ENCODE data around the gene BCL7A.
A peak's percentile ranks its signal among the peaks of the same experiment; 100 is the strongest.
"Not testable (repeated sequence)": the region's sequence is repeated elsewhere in the genome, so short reads cannot be mapped to it uniquely, and the experiment has no call there.

BCL7A gene

DNA sequence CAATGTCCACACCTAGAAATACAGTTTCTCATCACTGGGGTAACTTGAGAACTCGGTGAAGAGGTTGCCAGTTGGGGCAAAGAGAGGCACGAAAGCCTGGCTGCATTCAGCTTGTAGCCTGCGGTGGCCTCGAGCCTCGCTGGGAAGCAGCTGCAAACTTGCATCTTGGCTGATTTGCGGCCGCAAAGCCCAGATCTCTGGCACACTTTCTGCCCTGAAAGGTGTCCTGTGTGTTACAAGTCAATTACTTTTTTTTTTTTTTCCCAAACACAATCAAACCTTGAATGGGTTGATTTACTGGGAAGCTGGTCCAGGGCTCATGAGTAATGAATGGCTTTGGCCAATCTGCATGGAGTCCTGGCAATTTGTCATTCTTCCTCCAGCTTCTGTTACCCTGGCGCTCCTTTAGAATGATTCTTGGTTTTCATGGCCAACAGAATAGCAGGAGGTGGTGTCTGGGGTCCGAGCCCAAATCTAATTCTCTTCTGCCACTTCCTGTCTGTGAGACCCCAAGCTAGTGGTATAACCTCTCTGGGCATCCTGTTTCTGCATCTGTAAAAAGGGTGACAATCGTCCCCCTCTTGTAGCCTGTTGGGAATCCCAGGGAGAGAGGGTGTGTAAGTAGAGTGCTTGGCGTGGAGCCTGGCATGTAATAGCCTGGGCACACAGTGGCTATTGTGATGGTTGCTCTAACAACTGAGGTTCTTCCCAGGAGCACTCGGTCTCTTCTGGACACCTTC, 6.7 kb downstream of the BCL7A start:
- no peak for DNase-seq

DNA sequence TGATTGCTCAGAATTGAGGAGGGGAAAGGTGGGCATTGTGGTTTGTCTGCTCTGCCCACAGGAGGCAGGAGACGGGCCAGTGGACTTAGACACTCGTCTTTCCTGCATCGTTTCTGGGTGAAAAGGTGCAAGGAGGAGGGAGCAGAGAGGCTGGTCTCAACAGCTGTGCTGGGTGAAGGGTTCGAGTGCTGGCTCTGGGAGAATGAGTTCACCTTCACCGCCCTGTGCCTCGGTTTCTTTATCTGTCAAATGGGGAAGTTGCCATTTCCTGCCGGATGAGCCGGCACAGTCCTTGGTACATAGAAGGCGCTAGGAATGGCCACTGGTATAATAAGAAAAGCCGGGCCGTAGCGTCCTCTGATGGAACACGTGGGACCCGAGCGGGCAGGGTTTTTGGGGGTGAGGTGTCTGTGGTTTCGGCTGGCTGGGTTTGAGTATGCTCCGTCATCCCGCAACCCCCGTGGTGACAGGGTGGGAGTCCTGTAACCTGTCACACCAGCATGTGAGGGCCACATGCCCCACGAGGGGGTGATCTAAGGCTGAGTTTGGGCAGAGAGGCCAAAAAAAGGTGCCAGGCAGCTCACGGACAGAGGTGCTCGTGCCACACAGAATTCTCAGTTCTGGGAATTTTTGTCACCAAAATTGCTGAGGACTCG, 7.3 kb downstream of the BCL7A start:
- no peak for DNase-seq

DNA sequence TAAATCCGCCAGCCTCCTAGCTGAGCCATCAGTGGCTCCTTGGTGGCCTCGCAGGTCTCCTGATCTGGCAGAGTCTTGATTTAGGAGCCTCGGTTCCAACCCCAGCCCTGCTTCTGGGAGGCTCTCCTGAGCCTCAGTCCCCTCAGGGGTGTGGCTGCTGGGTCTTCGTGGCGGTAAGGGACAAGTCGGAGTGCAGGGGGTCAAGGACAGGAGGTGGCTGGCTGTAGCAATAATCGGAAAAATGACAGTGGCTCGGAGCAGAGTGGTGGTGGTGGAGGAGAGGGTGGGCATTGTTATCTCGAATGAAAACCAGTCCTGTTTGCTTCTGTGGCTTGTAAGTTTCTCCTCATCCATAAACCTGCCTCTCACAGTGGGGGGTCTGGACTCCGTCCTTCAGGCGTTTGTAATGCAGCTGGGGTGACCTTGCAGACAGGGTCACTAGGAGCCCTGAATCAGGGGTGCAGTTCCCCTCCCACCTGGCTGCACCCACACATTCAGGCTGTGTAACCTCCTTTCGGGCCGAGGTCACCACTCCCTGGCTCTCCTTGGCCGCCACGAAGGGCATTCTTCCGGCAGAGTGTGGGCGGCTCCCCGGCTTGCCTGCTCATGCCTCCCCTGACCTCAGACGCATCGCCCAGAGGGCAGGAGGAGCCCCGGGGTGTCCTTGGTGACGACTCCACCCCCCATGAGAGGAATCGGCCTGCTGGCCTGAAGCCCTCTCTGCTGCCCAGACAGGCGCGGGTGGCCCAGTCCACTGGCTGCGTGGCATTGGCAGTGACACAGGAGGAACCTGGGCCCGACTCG, 8.1 kb downstream of the BCL7A start:
- no peak for DNase-seq

DNA sequence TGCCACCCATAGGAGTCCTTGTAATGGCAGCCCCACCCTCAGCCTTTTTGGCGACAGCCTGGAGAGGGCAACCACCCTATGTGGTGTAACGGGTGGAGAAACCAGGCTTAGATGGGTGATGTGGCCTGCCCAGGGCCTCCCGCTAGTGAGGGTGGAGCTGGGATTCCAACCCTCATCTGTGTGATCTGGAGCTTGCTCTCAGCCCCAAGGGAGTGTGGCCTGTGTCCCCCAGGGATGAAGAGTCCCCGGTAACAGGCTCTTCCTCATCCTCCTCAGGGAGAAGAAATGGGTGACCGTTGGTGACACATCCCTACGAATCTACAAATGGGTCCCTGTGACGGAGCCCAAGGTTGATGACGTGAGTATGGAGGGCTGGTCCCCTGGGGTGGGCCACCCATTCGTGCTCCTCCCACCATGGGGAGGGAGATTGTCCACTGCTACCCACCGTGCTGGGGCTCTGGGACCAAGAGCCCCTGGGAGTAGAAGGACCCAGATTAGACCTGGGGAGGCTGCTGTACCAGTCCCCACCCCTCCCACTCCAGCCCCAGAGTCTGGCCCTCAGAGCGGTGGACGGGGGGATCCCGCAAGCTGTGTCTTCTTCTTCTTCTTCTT, 8.8 kb downstream of the BCL7A start:
- no peak for DNase-seq

DNA sequence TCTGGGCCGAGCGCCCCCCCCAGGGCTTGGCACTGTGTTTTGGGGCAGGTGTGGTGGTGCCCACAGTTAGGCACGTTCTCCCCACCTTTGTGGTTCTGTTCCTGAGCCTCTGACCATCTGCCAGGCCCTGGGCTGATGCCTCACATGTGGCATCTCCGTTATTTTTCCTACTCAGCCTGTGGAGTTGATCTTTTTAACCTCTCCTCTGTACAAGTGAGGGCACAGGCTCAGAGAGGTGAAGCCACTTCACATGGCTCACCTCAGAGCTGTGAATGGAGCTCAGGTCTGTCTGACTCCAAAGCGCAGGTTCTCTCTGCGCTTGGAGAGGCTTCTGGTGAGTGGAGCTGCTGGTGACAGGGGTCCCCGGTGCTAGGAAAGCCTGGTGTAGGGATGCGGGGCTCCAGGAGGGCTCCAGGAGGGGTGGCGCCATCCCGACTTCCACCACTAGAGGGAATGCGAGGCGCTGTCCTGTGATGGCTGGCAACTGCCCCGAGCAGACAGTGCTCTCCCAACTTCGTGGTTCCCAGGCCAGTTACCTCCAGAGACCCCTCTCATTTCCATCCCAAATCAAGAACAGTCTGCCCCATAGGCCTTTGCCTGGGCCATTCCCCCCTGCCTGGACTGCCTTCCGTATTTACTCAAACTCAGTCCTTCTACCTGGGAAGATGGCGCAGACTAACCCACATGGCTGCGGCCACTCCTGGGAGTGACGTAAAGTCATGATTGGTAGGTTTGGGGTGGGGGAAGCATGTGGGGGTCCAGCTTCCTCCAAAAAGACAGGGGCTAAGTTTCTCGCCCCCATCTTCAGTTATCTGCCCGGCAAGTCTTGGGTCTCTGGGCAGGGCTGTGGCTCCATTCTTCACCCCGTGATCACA, 9.9 kb downstream of the BCL7A start:
- DNase-seq = peak; percentile 51

DNA sequence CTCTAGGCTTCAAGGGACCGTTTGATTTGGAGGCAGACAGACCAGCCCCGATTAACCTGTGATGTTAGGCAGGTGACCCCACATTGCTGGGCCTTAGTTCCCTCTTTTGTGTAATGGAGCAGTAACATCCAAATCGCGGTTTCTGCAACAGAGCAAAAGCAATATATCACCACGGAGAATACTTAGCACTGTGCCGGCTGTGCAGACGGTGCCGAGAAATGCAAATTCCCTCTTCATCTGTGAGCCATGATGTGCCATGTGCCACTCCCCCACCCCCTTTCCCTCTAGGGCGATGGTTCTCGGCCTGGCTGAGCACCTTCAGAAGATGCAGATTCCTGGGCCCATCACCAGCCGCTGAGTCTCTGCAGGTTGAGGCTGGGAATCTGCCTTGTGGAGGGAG, 10.9 kb downstream of the BCL7A start:
- no peak for DNase-seq

DNA sequence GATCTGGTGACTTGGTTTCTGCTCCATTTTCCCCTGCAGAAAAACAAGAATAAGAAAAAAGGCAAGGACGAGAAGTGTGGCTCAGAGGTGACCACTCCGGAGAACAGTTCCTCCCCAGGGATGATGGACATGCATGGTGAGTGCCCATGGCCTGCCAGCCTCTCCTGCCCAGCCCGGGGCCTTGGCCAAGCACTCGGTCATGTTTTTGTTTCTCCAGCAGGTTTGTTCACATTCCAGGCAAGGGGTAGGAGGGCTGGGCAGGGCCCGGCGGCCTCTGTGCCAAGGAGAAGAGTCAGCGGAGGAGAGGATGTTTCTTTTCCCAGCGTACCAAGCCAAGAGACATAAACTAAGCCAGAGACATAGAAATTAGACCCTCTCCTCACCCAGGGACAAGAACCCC, 13.6 kb downstream of the BCL7A start:
- no peak for DNase-seq

DNA sequence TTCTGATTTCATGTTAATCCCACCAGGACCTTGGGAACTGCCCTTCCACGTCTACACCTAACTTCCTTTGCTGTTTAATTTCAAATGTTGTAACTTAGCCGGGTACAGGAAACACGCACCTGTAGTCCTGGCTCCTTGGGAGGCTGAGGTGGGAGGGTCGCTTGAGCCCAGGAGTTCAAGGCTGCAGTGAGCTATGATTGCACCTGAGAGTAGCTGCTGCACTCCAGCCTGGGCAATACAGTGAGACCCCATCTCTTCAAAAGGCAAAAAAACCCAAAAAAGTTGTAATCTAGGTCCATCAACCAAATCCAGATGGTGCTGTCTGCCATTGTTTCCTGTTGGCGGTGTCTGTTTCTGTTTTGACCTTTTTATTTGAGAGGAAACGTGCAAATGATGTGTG, 14.5 kb downstream of the BCL7A start:
- DNase-seq = no peak

DNA sequence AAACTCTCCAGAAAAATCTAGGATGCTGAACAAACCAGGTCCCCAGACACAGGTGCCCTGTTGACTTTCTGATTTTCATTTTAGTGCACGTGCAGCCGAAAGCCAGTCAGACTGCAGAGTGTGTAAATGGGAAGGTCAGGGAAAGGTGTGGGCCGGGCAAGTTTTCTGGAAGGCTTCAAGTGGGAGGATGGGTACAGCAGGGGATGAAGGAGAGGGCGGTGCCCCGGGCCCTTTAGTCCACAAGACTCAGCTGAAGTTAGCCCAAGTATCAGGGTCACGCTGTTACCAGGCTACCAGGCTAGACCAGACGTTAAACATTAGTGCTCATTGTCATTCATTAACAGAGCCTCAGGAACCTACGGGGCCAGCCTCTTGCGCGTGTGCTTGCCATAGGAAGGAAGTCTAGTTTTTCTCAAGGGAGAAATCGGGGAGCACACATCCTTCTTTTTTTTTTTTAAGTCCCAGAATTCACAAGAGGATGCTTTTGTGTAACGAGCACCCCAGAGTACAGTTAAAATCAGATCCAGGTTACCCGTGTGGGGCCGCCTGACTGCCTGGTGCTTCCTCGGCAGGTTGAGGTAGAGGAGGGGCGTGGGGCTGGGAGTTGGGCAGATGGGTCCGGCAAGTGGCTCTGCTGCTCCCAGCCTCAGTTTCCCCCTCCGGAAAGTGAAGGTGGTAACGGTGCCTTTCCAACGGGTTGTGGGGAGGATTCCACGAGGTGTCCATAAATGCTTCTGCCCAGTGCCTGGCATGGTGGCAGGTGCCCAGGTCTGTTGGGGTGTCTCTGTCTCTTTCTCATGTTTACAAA, 19.1 kb downstream of the BCL7A start:
- DNase-seq = no peak

DNA sequence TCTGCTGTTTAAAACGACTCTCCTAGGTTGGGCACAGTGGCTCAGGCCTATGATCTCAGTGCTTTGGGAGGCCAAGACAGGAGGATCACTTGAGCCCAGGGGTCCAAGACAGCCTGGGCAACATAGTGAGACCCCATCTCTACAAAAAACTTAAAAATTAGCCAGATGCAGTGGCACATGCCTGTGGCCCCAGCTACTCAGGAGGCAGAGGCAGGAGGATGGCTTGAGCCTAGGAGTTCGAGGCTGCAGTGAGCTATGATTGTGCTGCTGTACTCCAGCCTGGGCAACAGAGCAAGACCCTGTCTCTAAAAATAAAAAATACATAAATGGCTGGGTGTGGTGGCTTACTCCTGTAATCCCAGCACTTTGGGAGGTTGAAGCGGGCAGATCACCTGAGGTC, 19.8 kb downstream of the BCL7A start:
- DNase-seq = not testable (repeated sequence)

DNA sequence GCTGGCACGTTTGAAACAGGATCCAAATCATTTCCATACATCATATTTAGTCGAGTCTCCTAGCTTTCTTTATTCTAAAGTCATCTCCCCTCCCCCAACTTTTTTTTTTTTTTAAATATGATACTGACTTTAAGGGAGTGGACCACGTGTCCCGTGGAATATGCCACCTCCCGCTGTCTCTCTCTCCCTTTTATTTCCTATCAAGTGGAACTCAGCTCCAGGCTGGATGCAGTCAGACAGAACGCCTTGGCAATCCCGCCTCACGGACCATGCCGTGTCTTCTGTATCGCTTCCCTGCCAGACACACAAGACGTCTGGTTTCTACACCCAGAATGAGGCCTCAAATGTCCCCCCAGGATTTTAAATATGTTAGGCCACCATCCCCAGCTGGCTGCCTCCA, 21.2 kb downstream of the BCL7A start:
- DNase-seq = no peak

DNA sequence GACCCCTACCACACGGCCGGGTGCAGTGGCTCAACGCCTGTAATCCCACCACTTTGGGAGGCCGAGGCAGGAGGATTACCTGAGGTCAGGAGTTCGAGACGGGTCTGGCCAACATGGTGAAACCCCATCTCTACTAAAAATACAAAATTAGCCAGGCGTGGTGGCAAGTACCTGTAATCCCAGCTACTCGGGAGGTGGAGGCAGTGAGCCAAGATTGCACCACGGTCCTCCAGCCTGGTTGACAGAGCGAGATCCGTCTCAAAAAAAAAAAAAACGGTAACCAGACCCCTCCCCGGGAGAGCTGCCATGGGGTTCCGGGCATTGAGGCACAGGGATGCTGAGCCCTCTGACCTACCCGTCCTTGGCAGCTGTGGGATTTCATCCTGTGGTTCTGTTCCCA, 21.8 kb downstream of the BCL7A start:
- DNase-seq = no peak

DNA sequence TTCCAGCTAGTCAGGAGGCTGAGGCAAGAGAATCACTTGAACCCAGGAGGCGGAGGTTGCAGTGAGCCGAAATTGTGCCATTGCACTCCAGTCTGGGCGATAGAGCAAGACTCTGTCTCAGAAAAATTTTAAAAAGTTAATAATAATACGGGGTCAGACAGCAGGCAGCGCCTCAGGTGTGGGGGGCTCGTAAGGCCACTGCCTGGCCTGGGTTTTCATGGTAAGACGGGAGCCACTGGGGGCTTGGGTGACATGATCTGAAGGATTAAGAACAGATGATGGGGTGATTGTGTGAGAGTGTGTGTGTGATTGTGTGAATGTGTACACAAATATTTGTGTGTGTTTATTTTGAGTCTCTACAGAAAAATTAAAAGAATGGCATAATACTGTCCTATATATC, 23.6 kb downstream of the BCL7A start:
- no peak for DNase-seq

DNA sequence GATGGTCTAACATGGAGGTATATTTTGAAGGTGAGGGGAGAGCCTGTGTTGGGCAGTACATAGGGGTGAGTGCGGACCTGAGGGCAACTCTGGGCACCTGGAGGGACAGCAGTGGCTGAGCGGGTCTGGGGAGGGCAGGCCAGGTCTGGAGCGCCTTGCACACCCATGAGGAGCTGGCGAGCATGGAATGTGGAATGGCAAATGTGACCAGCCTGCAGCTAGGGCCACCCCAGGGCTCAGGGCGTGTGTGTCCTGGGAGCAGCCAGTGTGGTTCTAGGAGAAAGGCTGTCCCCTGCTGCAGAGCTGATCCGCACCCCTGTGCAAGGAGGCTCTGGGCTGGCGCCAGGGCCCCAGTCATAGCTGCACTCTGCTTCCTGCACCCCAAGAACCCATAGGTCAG, 24.5 kb downstream of the BCL7A start:
- no peak for DNase-seq

DNA sequence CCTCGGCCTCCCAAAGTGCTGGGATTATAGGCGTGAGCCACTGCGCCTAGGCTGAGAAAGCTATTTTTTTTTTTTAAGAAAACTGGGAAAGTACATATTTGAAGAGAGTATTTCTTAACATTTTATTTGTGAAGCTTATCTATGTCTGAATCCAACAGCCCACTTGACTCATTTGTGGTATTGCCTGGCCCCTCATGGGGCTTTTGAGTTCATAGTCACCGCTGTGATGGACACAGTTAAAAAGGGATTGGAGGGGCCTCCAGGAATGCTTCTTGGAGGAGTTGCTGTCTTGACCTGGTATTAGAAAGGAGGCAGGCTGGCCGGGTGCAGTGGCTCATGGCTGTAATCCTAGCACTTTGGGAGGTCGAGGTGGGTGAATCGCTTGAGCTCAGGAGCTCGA, 26.5 kb downstream of the BCL7A start:
- no peak for DNase-seq

DNA sequence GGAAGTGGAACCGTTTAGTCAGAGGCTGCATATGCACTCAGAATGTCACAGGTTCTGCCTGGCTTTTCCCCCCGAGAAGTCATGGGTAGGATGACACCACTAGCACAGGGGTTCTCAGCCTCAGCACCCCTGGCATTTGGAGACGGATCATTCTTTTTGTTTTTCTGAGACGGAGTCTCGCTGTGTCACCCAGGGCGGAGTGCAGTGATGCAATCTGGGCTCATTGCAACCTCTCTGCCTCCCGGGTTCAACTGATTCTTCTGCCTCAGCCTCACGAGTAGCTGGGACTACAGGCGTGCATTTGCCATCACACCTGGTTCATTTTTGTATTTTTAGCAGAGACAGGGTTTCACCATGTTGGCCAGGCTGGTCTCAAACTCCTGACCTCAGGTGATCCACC, 28.1 kb downstream of the BCL7A start:
- no peak for DNase-seq

DNA sequence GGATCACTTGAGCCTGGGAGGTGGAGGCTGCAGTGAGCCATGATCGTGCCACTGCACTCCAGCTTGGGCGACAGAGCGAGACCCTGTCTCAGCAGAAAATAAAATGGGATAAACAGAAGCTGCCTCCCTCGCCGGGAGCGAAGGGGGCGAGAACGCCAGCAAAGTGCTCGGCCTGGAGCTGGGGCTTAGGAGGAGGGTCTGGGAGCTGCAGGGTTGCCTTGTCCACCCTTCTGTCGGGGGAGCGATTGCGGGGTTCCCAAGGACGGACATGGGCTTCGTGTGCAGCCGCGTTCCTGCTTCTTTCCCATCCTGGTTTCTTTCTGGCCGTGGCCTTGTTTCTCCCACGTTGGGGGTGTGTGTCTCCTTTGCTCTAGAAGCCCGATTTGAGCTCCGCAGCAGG, 29.0 kb downstream of the BCL7A start:
- no peak for DNase-seq

DNA sequence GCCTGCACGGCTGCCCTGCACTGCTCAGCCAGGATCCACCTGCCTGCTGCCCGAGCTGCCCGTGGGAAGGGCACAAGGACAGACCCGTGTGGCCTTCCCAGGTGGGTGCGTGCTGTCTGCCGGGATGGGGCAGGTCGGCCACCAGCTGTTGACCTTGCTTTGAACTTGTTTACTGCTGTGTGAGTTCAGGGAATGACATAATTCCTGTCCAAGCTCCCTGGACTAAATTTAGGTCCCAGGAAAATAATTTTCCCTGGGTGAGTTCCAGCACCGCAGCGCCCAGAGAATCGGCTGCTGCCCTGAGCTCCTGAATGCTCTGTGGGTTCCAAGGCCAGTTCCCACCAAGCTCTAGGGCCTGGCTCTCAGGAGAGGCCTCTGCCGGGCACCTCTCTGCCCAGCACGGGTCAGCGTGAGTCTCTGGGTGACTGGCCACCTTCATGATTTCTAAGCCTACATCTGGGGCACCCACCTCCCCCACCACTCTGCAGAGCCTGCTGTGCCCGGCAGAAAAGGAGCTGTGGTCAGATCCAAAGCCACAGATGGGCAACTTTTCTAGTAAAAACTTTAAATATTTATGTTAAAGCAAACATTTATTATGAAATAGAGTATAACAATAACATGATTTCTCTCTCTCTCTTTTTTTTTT, 29.7 kb downstream of the BCL7A start:
- no peak for DNase-seq

DNA sequence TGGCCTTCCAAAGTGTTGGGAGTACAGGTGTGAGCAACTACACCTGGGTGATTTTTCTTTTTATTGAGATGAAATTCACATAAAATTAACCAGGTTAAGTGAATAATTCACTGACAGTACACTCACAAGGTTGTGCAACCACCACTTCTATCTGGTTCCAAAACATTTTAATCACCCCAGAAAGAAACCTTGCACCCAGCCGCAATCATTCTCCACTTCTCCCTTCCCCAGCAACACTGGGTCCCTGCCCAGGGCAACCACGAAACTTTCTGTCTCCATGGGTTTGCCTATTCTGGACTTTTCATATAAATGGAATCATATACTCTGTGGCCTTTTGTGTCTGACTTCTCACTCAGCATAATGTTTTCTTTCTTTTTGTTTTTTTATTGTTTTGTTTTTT, 30.6 kb downstream of the BCL7A start:
- DNase-seq = no peak

DNA sequence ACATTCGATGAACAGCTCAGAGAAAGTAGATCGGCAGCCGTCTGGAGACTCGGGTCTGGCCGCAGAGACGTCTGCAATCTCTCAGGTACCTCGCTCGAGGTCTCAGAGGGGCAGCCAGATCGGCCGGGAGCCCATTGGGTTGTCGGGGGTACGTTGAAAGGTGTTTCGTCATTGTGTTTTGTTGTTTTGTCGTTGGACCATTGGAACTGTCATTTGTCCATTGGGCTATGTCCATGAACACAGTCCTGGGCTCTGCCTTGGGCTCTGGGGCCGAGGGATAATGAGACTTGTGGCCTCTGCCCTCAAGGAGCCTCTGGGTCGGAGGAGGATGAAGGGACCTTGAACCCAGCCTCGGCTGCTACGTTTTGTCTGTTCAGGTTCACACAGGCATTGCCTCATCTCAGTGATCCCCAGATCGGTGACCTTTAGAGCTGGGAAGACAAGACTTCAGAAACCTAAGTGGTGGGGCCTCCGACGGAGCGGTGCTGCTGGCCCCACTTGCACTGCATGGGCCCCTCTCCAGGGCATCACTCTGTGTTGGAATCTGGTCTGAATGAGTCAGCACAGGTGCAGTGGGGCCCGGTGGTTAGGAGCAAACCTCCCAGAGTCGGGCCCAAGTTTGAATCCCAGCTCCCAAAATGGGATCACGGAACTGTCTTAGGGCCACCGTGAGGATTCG, 33.3 kb downstream of the BCL7A start:
- DNase-seq = no peak

DNA sequence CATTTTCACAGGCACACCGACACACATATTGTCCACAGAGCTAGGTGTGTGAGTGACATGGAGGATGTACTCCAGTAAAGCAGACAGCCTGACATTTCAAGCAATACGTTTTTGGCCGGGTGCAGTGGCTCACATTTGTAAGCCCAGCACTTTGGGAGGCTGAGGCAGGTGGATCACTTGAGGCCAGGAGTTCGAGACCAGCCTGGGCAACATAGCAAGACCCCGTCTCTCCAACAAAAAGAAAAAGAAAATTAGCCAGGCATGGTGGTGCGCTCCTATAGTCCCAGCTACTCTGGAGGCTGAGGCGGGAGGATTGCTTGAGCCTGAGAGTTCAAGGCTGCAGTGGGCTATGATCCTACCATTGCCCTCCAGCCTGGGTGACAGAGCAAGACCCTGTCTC, 34.7 kb downstream of the BCL7A start:
- DNase-seq = not testable (repeated sequence)
